ENCODE data around the gene PDE9A.

PDE9A gene

DNA sequence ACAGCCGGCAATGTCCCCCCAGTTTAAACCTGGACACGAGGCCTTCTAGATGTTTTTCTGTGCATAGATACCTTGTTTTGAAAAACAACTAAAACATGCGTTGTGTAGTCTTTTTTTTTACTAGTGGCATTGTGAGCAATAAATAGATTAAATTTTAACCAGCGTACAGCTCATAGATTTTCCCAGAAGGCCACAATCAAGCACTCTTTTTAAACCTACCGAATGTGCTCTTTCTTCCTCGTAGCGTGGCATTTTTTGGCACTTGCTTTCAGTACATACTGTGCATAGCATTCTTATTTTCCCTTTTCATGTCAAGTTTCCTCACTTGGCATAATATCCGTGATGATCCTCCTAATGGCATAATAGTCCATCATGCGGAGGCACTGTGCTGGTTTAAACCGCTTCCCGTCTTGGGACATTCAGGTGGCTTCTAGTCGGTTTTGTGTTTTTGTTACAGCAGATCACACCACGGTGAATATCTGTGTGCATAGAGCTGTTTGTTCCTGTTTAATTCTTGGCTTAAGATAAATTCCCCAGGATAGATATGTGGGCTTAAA, 95.3 kb downstream of the PDE9A start:
- TF ChIP-seq YY1 (IDR thresholded peaks at IDR 0.05; ENCODE audit: low read depth) (no peak), EGR1 (IDR thresholded peaks at IDR 0.05) (no peak), RAD21 (IDR thresholded peaks at IDR 0.05; ENCODE audit: low read depth) (no peak), TAF1 (IDR thresholded peaks at IDR 0.05; ENCODE audit: low read depth) (no peak), EP300 (IDR thresholded peaks at IDR 0.05; ENCODE audit: borderline replicate concordance) (no peak), FOXM1 (IDR thresholded peaks at IDR 0.05; ENCODE audit: borderline replicate concordance, low read depth) (no peak), CREB1 (IDR thresholded peaks at IDR 0.05; ENCODE audit: low read depth) (no peak), CEBPB (IDR thresholded peaks at IDR 0.05) (no peak), TCF12 (IDR thresholded peaks at IDR 0.05; ENCODE audit: low read depth) (no peak), ZBTB7A (IDR thresholded peaks at IDR 0.05; ENCODE audit: low read depth) (no peak), TEAD4 (IDR thresholded peaks at IDR 0.05) (no peak), NFIC (IDR thresholded peaks at IDR 0.05) (no peak)
- TF ChIP-seq, protein P1, sequence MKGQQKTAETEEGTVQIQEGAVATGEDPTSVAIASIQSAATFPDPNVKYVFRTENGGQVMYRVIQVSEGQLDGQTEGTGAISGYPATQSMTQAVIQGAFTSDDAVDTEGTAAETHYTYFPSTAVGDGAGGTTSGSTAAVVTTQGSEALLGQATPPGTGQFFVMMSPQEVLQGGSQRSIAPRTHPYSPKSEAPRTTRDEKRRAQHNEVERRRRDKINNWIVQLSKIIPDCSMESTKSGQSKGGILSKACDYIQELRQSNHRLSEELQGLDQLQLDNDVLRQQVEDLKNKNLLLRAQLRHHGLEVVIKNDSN (IDR thresholded peaks at IDR 0.05) = no peak
- TF ChIP-seq, protein P2, sequence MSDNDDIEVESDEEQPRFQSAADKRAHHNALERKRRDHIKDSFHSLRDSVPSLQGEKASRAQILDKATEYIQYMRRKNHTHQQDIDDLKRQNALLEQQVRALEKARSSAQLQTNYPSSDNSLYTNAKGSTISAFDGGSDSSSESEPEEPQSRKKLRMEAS (IDR thresholded peaks at IDR 0.05) = no peak
- TF ChIP-seq, protein P3, sequence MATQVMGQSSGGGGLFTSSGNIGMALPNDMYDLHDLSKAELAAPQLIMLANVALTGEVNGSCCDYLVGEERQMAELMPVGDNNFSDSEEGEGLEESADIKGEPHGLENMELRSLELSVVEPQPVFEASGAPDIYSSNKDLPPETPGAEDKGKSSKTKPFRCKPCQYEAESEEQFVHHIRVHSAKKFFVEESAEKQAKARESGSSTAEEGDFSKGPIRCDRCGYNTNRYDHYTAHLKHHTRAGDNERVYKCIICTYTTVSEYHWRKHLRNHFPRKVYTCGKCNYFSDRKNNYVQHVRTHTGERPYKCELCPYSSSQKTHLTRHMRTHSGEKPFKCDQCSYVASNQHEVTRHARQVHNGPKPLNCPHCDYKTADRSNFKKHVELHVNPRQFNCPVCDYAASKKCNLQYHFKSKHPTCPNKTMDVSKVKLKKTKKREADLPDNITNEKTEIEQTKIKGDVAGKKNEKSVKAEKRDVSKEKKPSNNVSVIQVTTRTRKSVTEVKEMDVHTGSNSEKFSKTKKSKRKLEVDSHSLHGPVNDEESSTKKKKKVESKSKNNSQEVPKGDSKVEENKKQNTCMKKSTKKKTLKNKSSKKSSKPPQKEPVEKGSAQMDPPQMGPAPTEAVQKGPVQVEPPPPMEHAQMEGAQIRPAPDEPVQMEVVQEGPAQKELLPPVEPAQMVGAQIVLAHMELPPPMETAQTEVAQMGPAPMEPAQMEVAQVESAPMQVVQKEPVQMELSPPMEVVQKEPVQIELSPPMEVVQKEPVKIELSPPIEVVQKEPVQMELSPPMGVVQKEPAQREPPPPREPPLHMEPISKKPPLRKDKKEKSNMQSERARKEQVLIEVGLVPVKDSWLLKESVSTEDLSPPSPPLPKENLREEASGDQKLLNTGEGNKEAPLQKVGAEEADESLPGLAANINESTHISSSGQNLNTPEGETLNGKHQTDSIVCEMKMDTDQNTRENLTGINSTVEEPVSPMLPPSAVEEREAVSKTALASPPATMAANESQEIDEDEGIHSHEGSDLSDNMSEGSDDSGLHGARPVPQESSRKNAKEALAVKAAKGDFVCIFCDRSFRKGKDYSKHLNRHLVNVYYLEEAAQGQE (IDR thresholded peaks at IDR 0.05; ENCODE audit: low read depth) = no peak

DNA sequence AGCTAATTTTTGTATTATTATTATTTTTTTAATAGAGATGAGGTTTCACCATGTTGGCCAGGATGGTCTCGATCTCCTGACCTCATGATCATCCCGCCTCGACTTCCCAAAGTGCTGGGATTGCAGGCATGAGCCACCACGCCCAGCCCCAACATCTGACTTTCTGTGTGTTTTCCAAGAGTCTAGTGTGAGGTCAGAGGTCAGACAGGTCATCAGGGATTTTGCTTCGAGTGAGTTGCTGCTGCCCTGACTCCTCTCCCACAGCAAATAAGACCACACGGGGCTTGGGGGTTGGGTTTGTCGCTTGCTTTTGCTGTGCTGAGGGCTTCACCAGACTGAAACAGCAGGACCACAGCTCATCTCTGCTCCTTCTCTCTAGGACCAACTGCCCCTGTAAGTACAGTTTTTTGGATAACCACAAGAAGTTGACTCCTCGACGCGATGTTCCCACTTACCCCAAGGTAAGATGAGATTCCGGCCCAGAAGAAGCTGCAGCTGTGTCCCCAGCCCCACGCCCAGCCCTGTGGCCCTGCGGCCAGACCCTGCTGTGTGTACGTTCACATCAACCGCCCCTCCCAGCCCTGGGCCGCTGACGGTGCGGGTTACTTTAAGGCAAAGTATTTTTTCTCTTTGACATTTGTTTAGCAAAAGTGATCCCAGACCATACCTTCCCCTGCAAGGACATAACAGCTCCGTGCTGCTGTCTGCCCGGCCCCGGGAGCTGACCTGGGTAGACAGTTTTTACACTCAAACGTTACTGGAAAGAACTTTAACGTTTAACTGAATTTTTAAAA, 97.5 kb downstream of the PDE9A start:
- TF ChIP-seq, protein P3 (IDR thresholded peaks at IDR 0.05; ENCODE audit: low read depth) = no peak
- TF ChIP-seq RAD21 (IDR thresholded peaks at IDR 0.05; ENCODE audit: low read depth) = no peak
- no peak for TF ChIP-seq ZBTB7A (IDR thresholded peaks at IDR 0.05; ENCODE audit: low read depth)
- TF ChIP-seq EGR1 (IDR thresholded peaks at IDR 0.05) = no peak

DNA sequence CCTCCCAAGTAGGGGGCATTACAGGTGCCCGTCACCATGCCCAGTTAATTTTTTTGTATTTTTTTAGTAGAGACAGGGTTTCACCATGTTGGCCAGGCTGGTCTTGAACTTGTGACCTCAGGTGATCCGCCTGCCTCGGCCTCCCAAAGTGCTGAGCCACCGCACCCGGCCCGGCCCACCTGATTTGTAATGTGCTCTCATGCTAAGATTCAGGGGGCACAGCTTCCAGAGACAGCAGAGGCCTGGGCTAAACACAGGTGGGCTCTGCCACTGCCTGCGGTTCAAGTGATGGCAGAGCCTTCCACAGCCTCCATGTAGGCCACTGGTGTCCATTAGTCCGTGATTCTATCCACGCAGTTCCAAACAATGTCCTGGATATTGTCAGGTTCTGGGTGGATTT, 98.4 kb downstream of the PDE9A start:
- TF ChIP-seq TCF12 (IDR thresholded peaks at IDR 0.05; ENCODE audit: low read depth) (no peak), TEAD4 (IDR thresholded peaks at IDR 0.05) (no peak), RAD21 (IDR thresholded peaks at IDR 0.05; ENCODE audit: low read depth) (no peak), YY1 (IDR thresholded peaks at IDR 0.05; ENCODE audit: low read depth) (no peak)
- TF ChIP-seq, protein P3 (IDR thresholded peaks at IDR 0.05; ENCODE audit: low read depth) = no peak
- TF ChIP-seq, protein P2 (IDR thresholded peaks at IDR 0.05) = no peak
- TF ChIP-seq, protein P1 (IDR thresholded peaks at IDR 0.05) = no peak

DNA sequence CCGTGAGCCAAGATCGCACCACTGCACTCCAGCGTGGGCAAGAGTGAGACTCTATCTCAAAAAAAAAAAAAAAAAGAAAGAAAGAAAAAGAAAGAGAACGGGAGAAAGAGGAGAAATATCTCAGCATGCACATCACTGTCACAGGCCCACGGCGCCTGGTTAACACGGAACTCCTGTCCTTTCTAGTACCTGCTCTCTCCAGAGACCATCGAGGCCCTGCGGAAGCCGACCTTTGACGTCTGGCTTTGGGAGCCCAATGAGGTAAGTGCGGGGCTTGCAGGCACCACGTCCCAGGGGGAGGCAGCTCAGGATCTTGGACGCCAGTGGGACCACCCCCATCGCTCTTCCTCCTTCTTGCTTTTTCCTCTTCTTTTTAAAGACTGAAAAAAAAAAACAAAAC, 100.4 kb downstream of the PDE9A start:
- TF ChIP-seq, protein P3 (IDR thresholded peaks at IDR 0.05; ENCODE audit: low read depth) = no peak
- TF ChIP-seq TAF1 (IDR thresholded peaks at IDR 0.05; ENCODE audit: low read depth) (no peak), RAD21 (IDR thresholded peaks at IDR 0.05; ENCODE audit: low read depth) (no peak), NFIC (IDR thresholded peaks at IDR 0.05) (no peak), EGR1 (IDR thresholded peaks at IDR 0.05) (no peak)
- TF ChIP-seq, protein P1 (IDR thresholded peaks at IDR 0.05) = no peak

All from Ishikawa (cell line).